Measurements from ENCODE around the gene SH3BP1. TPM values are rescaled to one million over a fixed set of nuclear protein-coding genes. Genes with fewer than 3 reads are reported as not detected.
A peak's percentile ranks its signal among the peaks of the same experiment; 100 is the strongest.
"Not testable (repeated sequence)": the region's sequence is repeated elsewhere in the genome, so short reads cannot be mapped to it uniquely, and the experiment has no call there.

Gene SH3BP1
- total RNA-seq, 2 donors from 2014 or later = 99.0 to 103 TPM

DNA sequence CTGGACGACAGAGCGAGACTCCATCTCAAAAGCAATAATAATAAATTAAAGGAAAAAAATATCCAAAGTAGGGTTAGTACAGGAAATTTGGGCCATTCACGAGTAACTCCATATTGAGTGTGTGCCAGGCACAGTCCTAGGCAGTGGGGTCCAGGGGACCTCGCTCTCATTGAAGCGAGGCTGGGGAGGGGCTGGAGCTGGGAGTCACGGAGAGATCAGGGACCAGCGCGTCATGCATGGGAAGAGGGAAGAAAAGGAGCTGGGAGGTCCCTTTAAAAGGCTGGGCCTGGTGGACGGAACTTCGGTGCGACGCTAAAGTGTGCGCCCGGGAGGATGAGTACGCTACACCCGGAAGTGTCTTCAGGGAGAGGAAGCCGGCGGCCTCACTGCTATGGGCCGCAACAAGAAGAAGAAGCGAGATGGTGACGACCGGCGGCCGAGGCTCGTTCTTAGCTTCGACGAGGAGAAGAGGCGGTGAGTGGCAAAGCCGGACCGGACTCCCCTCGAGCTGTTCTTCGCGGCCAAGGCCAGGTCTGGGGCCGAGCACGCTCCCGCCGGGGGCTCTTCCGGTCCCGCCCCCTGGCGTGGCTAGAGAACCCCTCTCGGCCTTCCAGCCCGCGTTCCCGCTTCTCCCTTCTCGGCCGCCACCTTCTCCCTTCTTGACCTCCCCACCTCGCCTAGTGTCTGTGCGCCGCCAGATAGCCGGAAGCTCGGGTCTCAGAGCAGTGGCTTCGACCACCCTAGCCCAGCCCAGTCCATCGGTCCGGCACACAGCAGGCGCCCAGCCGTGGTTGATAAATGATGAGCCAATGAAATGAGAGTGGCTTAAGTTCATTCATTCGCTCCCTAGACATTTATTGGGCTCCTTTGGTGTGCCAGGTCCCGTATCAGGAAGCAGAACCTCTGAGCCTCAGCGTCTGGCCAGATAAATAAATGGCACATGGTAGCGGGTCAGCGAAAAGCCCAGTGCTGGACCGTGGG, 46.8 kb downstream of the SH3BP1 start, which contains the start of gene NOL12:
TSS of gene NOL12 (plus strand) at position 342 of the 981 bp plus-strand sequence. CDS start at position 392, 50 bp downstream.
- peak within 1 kb of the TSS; percentile 98 for H3K4me3 Mint-ChIP-seq
- peaks cover 2 to 5% of the 10 kb centered on the region in 2 donors for H3K36me3 Mint-ChIP-seq (ENCODE audit: insufficient read depth in 2 of 2)
- H3K27me3 Mint-ChIP-seq (ENCODE audit: low read depth) = no peaks in the 10 kb centered on the region
- no peaks in the 10 kb centered on the region for H3K9me3 Mint-ChIP-seq
- H3K27ac Mint-ChIP-seq = peak within 1 kb of the TSS; percentile 68
- peaks cover 33% of the 10 kb centered on the region for H3K4me1 Mint-ChIP-seq (ENCODE audit: low read depth)
- peak; percentile 91 to 93 for ATAC-seq (replicated peaks in 1 of 2)
- peak; percentile 82 to 83 for DNase-seq

DNA sequence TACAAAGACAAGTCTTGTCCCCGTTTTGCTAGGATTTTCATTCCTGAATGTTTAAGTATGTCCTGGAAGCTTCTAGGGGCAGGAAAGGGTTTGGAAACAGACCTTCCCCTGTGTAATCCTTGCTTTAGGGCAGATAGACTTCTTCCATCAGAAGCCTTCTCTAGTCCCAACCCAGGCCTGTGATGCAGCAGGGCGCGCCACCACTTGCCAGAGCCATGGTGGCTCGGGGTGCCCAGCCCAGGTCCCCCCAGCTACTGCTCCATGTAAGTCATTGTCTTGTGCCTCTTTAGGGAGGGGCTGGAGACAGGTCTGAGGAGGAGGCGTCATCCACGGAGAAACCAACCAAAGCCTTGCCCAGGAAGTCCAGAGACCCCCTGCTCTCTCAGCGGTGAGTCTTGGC, 50.9 kb downstream of the SH3BP1 start:
- Mint-ChIP-seq H3K27me3 (ENCODE audit: low read depth) (no peaks in the 10 kb centered on the region), H3K9me3 (no peaks in the 10 kb centered on the region), H3K27ac (no peak overlapping the region), H3K36me3 (ENCODE audit: insufficient read depth in 2 of 2) (peaks cover 4 to 10% of the 10 kb centered on the region in 2 donors), H3K4me1 (ENCODE audit: low read depth) (peaks cover 28% of the 10 kb centered on the region), H3K4me3 (no peak overlapping the region)
- ATAC-seq (replicated peaks in 1 of 2) (no peak), DNase-seq (no peak)

DNA sequence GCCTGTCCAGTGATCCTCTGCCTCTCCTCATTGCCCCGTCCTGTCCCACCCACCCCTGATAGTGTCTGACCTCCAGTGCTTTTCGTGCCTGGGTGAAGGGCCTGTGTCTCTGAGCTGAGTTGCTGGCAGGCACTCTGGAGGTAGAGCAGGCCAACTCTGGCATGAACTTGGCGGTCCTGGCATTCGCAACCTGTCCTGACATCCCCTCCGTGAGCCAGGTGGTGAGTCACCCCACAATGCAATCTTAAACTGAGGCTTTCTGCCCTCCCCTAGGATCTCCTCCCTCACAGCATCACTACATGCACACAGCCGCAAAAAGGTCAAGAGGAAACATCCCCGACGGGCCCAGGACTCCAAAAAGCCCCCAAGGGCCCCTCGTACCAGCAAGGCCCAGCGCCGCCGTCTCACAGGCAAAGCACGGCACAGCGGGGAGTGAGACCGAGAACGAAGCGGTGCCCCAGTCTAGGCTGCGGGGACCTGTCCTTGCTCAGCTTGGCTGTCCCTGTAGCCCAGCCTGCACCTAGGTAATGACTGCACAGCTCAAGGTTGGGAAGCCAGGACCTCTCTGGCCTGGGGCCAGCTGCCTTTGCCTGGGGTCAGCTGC, 51.5 kb downstream of the SH3BP1 start:
- peaks cover 4 to 10% of the 10 kb centered on the region in 2 donors for H3K36me3 Mint-ChIP-seq (ENCODE audit: insufficient read depth in 2 of 2)
- no peak for DNase-seq

DNA sequence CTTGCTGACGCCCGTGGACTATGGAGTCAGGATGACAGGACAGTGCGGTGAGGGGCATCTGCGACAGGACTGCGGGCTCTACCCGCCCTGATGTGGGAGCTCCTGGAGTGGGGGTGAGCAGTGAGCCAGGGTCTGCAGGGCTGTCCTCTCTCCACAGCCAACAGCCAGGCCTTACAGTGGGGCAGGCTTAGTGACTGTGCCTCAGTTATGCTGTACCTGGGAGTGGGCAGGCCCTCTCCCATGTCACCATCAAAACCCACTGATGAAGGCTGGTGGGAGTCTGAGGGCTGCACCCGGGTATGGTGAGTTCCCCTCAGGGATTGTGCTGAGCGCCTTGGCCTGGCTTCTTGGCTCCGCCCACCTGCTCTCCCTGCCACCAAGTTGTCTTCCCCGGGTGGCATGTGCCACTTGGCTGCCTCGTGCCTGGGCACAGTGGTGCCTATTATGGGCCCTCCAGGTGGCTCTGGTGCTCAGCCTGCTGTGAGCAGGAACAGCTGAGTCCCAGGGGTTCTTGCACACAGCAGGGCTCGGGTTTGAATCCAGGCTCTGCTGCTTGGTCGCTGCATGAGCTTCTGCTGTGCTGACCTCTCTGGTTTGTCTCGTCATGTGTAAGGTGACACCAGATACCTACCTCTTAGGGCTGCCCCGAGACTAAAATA, 53.3 kb downstream of the SH3BP1 start:
- no peak overlapping the region for H3K4me3 Mint-ChIP-seq
- DNase-seq = no peak
- H3K4me1 Mint-ChIP-seq (ENCODE audit: low read depth) = peaks cover 28% of the 10 kb centered on the region
- H3K9me3 Mint-ChIP-seq = no peaks in the 10 kb centered on the region
- no peak for ATAC-seq (replicated peaks in 1 of 2)
- H3K36me3 Mint-ChIP-seq (ENCODE audit: insufficient read depth in 2 of 2) = peaks cover 2 to 10% of the 10 kb centered on the region in 2 donors
- H3K27ac Mint-ChIP-seq = no peak overlapping the region
- no peaks in the 10 kb centered on the region for H3K27me3 Mint-ChIP-seq (ENCODE audit: low read depth)

More for the DNA sequence above, 51.5 kb downstream of the SH3BP1 start:
- Mint-ChIP-seq H3K4me3 (no peak overlapping the region), H3K9me3 (no peaks in the 10 kb centered on the region), H3K27ac (no peak overlapping the region), H3K27me3 (ENCODE audit: low read depth) (no peaks in the 10 kb centered on the region), H3K4me1 (ENCODE audit: low read depth) (peaks cover 30% of the 10 kb centered on the region)
- ATAC-seq (replicated peaks in 1 of 2) = no peak

DNA sequence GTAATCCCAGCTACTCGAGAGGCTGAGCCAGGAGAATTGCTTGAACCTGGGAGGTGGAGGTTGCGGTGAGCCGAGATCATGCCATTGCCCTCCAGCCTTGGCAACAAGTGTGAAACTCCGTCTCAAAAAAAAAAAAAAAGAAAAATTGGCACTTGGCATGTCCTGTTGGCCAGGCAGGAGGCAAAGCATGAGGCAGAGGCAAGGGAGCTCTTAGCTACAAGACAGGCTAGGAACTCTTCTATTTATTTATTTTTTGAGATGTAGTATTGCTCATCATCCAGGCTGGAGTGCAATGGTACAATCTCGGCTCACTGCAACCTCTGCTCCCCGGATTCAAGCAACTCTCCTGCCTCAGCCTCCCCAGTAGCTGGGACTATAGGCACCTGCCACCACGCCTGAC, 54.7 kb downstream of the SH3BP1 start:
- not testable (repeated sequence) for H3K36me3 Mint-ChIP-seq (ENCODE audit: insufficient read depth in 2 of 2); H3K4me3 Mint-ChIP-seq; H3K27me3 Mint-ChIP-seq (ENCODE audit: low read depth); H3K27ac Mint-ChIP-seq; H3K9me3 Mint-ChIP-seq; DNase-seq; ATAC-seq (replicated peaks in 1 of 2)
- peaks cover 18% of the 10 kb centered on the region for H3K4me1 Mint-ChIP-seq (ENCODE audit: low read depth)

DNA sequence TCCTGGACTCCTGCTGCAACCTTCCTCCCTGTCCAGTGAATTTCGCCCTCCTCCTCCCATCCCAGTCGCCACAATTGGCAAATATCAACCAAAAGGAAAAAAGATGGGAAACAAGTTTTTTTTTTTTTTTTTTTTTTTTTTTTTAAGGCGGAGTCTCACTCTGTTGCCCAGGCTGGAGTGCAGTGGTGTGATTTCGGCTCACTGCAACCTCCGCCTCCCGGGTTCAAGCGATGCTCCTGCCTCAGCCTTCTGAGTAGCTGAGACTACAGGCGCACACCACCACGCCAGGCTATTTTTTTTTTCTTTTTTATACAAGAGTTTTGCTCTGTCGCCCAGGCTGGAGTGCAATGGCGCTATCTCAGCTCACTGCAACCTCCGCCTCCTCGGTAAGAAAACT, 56.8 kb downstream of the SH3BP1 start:
- DNase-seq; ATAC-seq (replicated peaks in 1 of 2); H3K27ac Mint-ChIP-seq; H3K27me3 Mint-ChIP-seq (ENCODE audit: low read depth); H3K9me3 Mint-ChIP-seq; H3K36me3 Mint-ChIP-seq (ENCODE audit: insufficient read depth in 2 of 2): not testable (repeated sequence)
- peak overlapping the region; percentile 67 to 85 for H3K4me3 Mint-ChIP-seq
- H3K4me1 Mint-ChIP-seq (ENCODE audit: low read depth) = peaks cover 18% of the 10 kb centered on the region

DNA sequence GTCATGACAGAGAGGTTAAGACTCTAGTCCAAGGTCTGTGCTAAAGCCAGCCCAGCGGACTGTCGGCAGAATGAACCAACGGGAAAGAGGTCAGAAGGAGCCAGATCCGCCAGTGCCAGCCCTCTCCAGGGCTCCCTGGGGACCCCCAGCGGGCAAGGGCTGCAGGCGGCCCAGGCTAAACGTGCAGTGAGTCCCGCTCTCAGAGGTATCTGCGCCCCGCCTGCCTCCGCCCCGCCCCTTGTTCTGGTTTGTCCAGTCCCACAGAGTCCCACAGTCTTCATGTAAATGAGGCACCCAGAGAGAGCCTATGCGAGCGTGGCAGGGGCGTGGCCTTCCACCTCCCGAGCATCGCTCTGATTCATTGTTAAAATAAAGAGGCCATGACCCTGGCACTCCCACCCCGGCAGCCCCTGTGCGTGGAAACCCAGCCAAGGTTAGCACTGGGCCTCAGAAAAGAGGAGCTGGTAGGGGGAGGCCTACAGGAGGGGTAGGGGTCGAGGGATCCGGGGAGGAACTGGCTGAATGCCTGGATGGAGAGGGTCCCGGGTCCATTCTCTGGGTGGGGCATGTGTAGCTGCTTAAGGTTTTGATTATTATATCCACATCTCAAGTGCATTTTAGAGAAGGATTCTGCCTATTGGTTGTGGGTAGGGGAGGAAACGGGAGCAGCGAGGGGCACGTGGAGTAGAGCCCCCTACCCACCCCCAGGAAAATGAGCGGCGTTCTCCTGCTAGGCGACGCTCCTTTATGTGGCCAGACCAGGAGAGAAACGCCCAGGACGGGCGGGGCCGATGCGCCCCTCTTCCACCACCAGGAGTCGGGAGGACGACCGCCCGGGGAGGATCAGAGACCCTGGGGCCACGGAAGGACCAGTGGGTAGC, 57.4 kb downstream of the SH3BP1 start, which contains the start of gene TRIOBP:
TSS of gene TRIOBP (plus strand) at position 392 of the 881 bp plus-strand sequence. CDS start 4,318 bp downstream, outside the sequence.
- H3K4me3 Mint-ChIP-seq = peak within 1 kb of the TSS; percentile 67 to 85
- H3K4me1 Mint-ChIP-seq (ENCODE audit: low read depth) = peaks cover 18% of the 10 kb centered on the region
- no peaks in the 10 kb centered on the region for H3K9me3 Mint-ChIP-seq
- ATAC-seq (replicated peaks in 1 of 2) = peak; percentile 99 to 100
- H3K36me3 Mint-ChIP-seq (ENCODE audit: insufficient read depth in 2 of 2) = peaks cover 2 to 5% of the 10 kb centered on the region in 2 donors
- DNase-seq = peak; percentile 87 to 93
- H3K27me3 Mint-ChIP-seq (ENCODE audit: low read depth) = no peaks in the 10 kb centered on the region
- H3K27ac Mint-ChIP-seq = peak within 1 kb of the TSS; percentile 37

DNA sequence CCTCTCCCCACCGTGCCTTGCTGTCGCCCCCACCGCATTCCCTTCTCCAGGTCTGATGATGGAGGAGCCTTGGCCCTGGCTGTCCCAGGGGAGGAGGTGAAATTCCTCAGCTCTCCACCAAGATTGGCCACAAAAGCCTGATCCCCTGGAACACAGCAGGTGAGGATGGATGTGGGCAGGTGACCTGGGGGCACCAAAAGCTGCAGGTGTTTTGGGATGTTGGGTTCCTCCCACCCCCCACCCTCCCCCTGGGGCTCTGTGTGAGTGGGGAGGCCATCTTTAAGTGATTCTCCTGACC, 58.0 kb downstream of the SH3BP1 start:
- ATAC-seq (replicated peaks in 1 of 2) = no peak
- no peak overlapping the region for H3K4me3 Mint-ChIP-seq
- H3K4me1 Mint-ChIP-seq (ENCODE audit: low read depth) = peaks cover 18% of the 10 kb centered on the region
- no peak for DNase-seq
- H3K27ac Mint-ChIP-seq = no peak overlapping the region
- no peaks in the 10 kb centered on the region for H3K9me3 Mint-ChIP-seq
- H3K27me3 Mint-ChIP-seq (ENCODE audit: low read depth) = no peaks in the 10 kb centered on the region
- peaks cover 2 to 5% of the 10 kb centered on the region in 2 donors for H3K36me3 Mint-ChIP-seq (ENCODE audit: insufficient read depth in 2 of 2)

DNA sequence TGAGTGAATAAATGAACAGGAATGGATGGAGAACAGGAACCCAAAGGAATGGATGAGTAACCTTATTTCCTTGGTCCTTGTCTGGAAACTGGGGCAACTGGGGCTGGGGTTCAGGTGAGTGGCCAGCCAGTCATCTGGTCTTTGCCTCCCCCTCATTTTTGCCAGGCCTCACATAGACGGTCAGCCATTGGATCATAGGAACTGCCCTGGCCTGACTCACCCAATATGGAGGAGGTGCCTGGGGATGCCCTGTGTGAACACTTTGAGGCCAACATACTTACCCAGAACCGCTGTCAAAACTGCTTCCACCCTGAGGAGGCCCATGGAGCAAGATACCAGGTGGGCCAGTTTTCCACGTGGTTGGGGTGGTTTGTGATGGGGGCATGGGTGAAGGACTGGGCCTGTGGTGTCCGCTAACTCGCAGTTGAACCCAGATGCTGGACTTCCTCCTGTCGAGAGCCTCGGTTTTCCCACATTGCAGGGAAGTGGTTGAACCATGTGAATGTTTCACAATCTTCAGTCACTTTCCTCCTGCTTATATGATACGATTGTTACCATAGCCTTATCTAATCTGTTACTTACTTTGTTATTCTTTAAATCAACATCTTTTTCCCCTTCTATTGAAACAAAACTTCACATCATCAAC, 61.8 kb downstream of the SH3BP1 start:
- H3K27me3 Mint-ChIP-seq (ENCODE audit: low read depth) = no peaks in the 10 kb centered on the region
- DNase-seq (no peak), ATAC-seq (replicated peaks in 1 of 2) (no peak)
- H3K27ac Mint-ChIP-seq = no peak overlapping the region
- H3K36me3 Mint-ChIP-seq (ENCODE audit: insufficient read depth in 2 of 2) = no peaks in the 10 kb centered on the region
- H3K4me3 Mint-ChIP-seq = no peak overlapping the region
- H3K4me1 Mint-ChIP-seq (ENCODE audit: low read depth) = peaks cover 9% of the 10 kb centered on the region
- no peaks in the 10 kb centered on the region for H3K9me3 Mint-ChIP-seq

DNA sequence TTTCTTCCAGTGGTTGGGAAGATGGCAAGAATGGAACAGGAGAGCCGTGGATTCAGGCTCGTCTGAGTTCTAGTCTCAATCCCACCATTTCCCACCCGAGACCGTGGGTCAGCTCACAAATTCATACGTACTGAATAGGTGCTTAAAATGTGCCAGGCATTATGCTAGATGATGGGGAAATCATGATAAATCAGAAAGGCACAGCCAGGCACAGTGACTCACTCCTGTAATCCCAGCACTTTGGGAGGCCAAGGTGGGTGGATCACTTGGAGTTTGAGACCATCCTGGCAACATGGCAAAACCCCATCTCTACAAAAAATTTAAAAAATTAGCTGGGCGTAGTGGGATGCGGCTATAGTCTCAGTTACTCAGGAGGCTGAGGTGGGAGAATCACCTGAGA, 64.4 kb downstream of the SH3BP1 start:
- Mint-ChIP-seq H3K4me1 (ENCODE audit: low read depth) (no peaks in the 10 kb centered on the region), H3K27ac (no peak overlapping the region), H3K4me3 (no peak overlapping the region)

DNA sequence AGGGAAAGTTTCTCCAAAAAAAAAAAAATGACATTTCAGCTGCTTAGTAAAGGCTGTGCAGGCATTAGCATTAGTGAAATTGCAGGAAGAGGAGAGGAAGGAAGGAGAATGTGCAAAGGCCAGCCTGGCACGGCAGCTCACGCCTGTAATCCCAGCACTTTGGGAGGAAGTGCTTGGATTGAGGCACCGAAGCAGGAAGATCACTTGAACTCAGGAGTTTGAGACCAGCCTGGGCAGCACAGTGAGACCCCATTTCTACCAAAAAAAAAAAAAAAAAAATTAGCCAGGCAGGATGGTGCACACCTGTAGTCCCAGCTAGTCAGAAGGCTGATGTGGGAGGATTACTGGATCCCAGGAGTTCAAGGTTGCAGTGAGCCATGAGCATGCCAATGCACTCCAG, 65.2 kb downstream of the SH3BP1 start:
- H3K27ac Mint-ChIP-seq = no peak overlapping the region
- no peaks in the 10 kb centered on the region for H3K9me3 Mint-ChIP-seq
- DNase-seq (no peak), ATAC-seq (replicated peaks in 1 of 2) (no peak)
- H3K27me3 Mint-ChIP-seq (ENCODE audit: low read depth) = no peaks in the 10 kb centered on the region
- H3K4me1 Mint-ChIP-seq (ENCODE audit: low read depth) = no peaks in the 10 kb centered on the region
- H3K4me3 Mint-ChIP-seq = no peak overlapping the region
- H3K36me3 Mint-ChIP-seq (ENCODE audit: insufficient read depth in 2 of 2) = no peaks in the 10 kb centered on the region

More for the DNA sequence above, 64.4 kb downstream of the SH3BP1 start:
- Mint-ChIP-seq H3K9me3 (no peaks in the 10 kb centered on the region), H3K36me3 (ENCODE audit: insufficient read depth in 2 of 2) (no peaks in the 10 kb centered on the region), H3K27me3 (ENCODE audit: low read depth) (no peaks in the 10 kb centered on the region)
- DNase-seq = no peak
- no peak for ATAC-seq (replicated peaks in 1 of 2)

DNA sequence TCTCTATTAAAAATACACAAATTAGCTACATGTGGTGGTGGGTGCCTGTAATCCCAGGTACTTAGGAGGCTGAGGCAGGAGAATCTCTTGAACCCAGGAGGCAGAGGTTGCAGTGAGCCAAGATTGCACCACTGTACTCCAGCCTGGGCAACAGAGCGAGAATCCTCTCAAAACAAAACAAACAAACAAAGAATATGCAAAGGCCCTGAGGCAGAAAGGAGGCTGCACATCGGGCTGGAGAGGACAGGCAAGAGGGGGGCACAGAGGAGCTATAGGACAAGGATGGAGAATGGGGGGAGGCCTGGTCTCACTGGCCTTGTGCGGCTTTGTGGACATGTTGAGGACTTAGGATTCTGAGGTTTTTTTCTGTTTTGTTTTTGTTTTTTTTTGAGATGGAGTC, 65.7 kb downstream of the SH3BP1 start:
- H3K4me1 Mint-ChIP-seq (ENCODE audit: low read depth) = no peaks in the 10 kb centered on the region
- DNase-seq (no peak), ATAC-seq (replicated peaks in 1 of 2) (no peak)
- no peaks in the 10 kb centered on the region for H3K27me3 Mint-ChIP-seq (ENCODE audit: low read depth)
- no peaks in the 10 kb centered on the region for H3K9me3 Mint-ChIP-seq
- H3K27ac Mint-ChIP-seq = no peak overlapping the region
- H3K36me3 Mint-ChIP-seq (ENCODE audit: insufficient read depth in 2 of 2) = no peaks in the 10 kb centered on the region
- no peak overlapping the region for H3K4me3 Mint-ChIP-seq

Data from activated T-cell treated with anti-CD3 and anti-CD28 coated beads, Interleukin-2, amount 50 U/mL, for 72 hours (primary cell).